Colonic mucosa (tissue), 4 donors: ENCODE data around the gene MCM3AP. TPM values are rescaled to one million over a fixed set of nuclear protein-coding genes. Genes with fewer than 3 reads are reported as not detected.
A peak's percentile ranks its signal among the peaks of the same experiment; 100 is the strongest.

Experiments
- DNase-seq: peaks from one replicate; pipeline ENCODE4 v3.0.0-alpha.2; 2020
- H3K27ac ChIP-seq: fragments of 200-600 bp; one replicate; pipeline ENCODE4 v1.8.0; 2021
- H3K27me3 ChIP-seq: fragments of 200-600 bp; one replicate; pipeline ENCODE4 v1.8.0; 2021
- H3K36me3 ChIP-seq: fragments of 200-600 bp; one replicate; pipeline ENCODE4 v1.8.0; 2021
- H3K4me1 ChIP-seq: fragments of 200-600 bp; one replicate; pipeline ENCODE4 v1.8.0; 2021; ENCODE audit warnings: mild to moderate bottlenecking
- H3K4me3 ChIP-seq: fragments of 200-600 bp; one replicate; pipeline ENCODE4 v1.8.0; 2021
- H3K9ac ChIP-seq, 2 donors: one replicate each; pipeline ENCODE4 v1.7.0; 2013; ENCODE audit warnings: control low read depth in 2 of 2, low read depth in 2 of 2, low read length in 2 of 2
- H3K9me3 ChIP-seq: fragments of 200-600 bp; one replicate; pipeline ENCODE4 v1.8.0; 2021
- intact Hi-C: fragments of 100-400 bp; cut with DNase I; formaldehyde crosslinking; loops from one replicate; pipeline ENCODE4 v1.14.1; 2022
- total RNA-seq, 2 donors: library from RNA; stranded (reverse); fragmentation: NEBNext Ultra II Directional in 1 of 2; extraction: Animal tissue kit (Norgen Biotek cat#: 25700) in 1 of 2; gene quantifications; one replicate each; pipeline ENCODE4 v1.2.1, GENCODE V29; 2021
- TF ChIP-seq, protein P1 (sequence below): fragments of 200-600 bp; IDR thresholded peaks from one replicate; pipeline ENCODE4 v1.8.0; 2022; ENCODE audit warnings: antibody characterized with exemption, mild to moderate bottlenecking
- donor health status: healthy.
- donor health status: DM: no; HTN: no; CAD: no.
- donor health status: DM: no; HTN: no; CAD: no.

The MCM3AP gene
- total RNA-seq, 2 donors from 2014 or later: 68.4 to 112 TPM

- H3K9me3 ChIP-seq: no peaks in the 10 kb centered on the region
- intact Hi-C loops: no loop called here
- H3K4me3 ChIP-seq: no peak overlapping the region
- peak overlapping the region; percentile 51 for H3K27ac ChIP-seq
- TF ChIP-seq, protein P1, sequence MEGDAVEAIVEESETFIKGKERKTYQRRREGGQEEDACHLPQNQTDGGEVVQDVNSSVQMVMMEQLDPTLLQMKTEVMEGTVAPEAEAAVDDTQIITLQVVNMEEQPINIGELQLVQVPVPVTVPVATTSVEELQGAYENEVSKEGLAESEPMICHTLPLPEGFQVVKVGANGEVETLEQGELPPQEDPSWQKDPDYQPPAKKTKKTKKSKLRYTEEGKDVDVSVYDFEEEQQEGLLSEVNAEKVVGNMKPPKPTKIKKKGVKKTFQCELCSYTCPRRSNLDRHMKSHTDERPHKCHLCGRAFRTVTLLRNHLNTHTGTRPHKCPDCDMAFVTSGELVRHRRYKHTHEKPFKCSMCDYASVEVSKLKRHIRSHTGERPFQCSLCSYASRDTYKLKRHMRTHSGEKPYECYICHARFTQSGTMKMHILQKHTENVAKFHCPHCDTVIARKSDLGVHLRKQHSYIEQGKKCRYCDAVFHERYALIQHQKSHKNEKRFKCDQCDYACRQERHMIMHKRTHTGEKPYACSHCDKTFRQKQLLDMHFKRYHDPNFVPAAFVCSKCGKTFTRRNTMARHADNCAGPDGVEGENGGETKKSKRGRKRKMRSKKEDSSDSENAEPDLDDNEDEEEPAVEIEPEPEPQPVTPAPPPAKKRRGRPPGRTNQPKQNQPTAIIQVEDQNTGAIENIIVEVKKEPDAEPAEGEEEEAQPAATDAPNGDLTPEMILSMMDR: no peak
- peaks cover 16% of the 10 kb centered on the region for H3K36me3 ChIP-seq
- peak; percentile 50 for DNase-seq
- no peaks in the 10 kb centered on the region for H3K27me3 ChIP-seq
- peaks cover 29% of the 10 kb centered on the region for H3K4me1 ChIP-seq
- peak overlapping the region; percentile 57 to 75 for H3K9ac ChIP-seq
These were observed 1.2 kb downstream of the MCM3AP start for GRCh38 chr21:46284077-46284644.

DNA sequence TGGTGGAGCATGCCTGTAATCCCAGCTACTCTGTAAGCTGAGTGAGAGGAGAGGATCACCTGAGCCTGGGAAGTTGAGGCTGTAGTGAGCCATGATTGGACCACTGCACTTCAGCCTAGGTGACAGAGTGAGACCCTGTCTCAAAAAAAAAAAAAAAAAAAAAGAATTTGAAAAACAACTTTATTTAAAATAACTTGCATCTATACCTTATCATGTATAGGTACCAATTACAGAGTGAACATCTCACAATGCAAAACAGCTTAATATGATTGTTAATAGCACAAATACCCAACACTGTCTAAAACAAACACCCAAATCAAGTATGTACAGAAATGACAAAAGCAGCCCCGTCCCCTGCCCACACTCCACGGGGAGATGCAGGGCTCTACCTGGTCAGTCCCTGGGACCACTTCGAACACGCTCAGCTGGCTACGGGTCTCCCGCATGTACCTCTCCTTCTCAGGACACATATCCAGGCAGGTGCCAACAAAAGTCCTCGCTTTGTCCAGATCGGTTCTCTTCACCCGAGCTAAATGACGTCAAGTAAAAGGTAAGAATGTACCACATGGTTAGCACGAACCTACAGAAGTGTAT lies 10.5 kb downstream of the MCM3AP start:
- no peaks in the 10 kb centered on the region for H3K9me3 ChIP-seq
- peaks cover 22% of the 10 kb centered on the region for H3K36me3 ChIP-seq
- no peaks in the 10 kb centered on the region for H3K4me1 ChIP-seq
- H3K4me3 ChIP-seq: no peak overlapping the region
- no peaks in the 10 kb centered on the region for H3K27me3 ChIP-seq
- no peak overlapping the region for H3K27ac ChIP-seq
- TF ChIP-seq, protein P1: no peak
- no peak for DNase-seq
- no peak overlapping the region for H3K9ac ChIP-seq
- intact Hi-C loops: no loop called here

DNA sequence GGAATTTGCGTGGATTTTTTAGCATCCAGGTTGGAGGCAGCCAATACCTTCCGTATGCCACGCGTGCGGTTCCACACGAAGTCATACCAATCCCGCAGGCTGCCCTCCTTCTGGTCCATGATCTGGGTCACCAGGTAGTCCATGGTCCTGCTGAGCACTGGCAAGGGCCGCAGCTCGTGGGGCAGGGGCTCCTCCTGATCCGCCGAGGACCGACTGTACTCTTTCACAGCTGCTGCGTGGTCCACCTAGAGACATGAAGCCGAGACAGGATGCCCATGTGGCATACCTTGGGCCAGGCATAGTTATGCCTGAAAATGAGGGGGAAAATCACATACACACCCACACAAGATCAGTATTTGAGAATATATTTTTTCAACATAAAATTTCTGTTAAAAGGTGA lies 12.1 kb downstream of the MCM3AP start:
- intact Hi-C loops: no loop called here
- TF ChIP-seq, protein P1: no peak
- no peaks in the 10 kb centered on the region for H3K27me3 ChIP-seq
- H3K9me3 ChIP-seq: no peaks in the 10 kb centered on the region
- H3K4me1 ChIP-seq: no peaks in the 10 kb centered on the region
- no peak for DNase-seq
- no peak overlapping the region for H3K4me3 ChIP-seq
- H3K36me3 ChIP-seq: peaks cover 20% of the 10 kb centered on the region
- H3K9ac ChIP-seq: no peak overlapping the region
- H3K27ac ChIP-seq: no peak overlapping the region

DNA sequence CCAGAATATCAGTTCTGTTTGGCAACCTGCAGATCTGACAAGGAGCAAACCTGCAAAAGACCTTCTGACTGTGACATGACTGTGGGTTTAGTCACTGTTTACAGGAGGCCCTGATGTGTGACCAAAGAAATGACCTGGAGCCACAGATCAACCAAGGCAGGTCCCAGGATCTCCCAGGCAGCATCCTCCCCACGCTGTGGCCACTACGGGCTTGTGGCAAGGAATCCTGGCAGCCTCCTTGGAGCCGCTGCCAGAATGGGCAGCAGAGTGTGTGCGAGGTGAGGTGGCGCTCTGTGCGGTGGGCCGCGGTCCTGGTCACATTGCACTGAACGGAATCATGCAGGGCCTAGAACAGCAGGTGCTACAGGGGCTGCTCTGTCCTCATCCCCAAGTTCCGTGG lies 15.9 kb downstream of the MCM3AP start:
- Histone ChIP-seq H3K4me3 (no peak overlapping the region), H3K9me3 (no peaks in the 10 kb centered on the region), H3K27ac (no peak overlapping the region), H3K9ac (no peak overlapping the region), H3K4me1 (no peaks in the 10 kb centered on the region), H3K27me3 (no peaks in the 10 kb centered on the region), H3K36me3 (peaks cover 38% of the 10 kb centered on the region)
- intact Hi-C loops: no loop called here
- TF ChIP-seq, protein P1: no peak
- no peak for DNase-seq

DNA sequence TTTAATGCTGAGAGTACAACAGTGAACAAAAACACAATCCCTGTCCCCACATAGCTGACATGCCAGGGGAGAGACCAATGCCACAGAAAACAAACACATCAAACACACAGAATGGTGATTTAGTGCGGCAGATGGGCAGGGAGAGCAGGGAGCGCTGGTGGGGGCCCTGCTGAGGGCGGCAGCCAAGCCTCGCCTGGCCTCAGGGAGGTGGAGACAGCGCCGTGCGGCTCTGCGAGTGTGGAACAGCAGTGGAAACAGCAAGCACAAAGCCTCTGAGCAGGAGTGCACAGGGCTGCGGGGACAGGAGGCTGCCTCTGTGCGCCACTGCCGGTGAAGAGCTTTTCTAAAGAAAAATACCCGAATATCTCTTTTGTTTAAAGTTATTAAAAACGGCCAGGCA lies 17.0 kb downstream of the MCM3AP start:
- Histone ChIP-seq H3K27me3 (no peaks in the 10 kb centered on the region), H3K27ac (no peak overlapping the region), H3K9me3 (no peaks in the 10 kb centered on the region), H3K9ac (no peak overlapping the region), H3K36me3 (peaks cover 35% of the 10 kb centered on the region), H3K4me1 (no peaks in the 10 kb centered on the region), H3K4me3 (no peak overlapping the region)
- no peak for DNase-seq
- TF ChIP-seq, protein P1: no peak
- intact Hi-C loops: no loop called here
